HepG2 (cell line): Measurements from ENCODE around the gene DYNC1LI1. TPM values are rescaled to one million over a fixed set of nuclear protein-coding genes. Genes with fewer than 3 reads are reported as not detected.

Experiments
- ATAC-seq: fragments of 200-7000 bp; cut with Tn5 transposase; 3 replicates; pipeline ENCODE4 v1.9.1; 2020; ENCODE audit warnings: mild to moderate bottlenecking, moderate library complexity
- BruUV-seq: library from RNA; stranded (reverse); fragments of 400-500 nt; replicated peaks from 2 replicates; lab custom pipeline; 2021; lab: Mats Ljungman, UMichigan
- CTCF ChIA-PET: fragments of 300-600 bp; formaldehyde crosslinking; extraction: SDS; loops from one replicate; lab custom pipeline; 2021; ENCODE audit warnings: low total read pairs, inconsistent platforms, low intra/inter-chr PET ratio; lab: Yijun Ruan, JAX
- POLR2A ChIA-PET: fragments of 350-600 bp; sonication (Branson Sonifier 250); formaldehyde crosslinking; loops from one replicate; lab custom pipeline; 2020; ENCODE audit warnings: antibody characterized with exemption, inconsistent platforms; lab: Yijun Ruan, JAX
- DNase-seq: peaks from one replicate; pipeline ENCODE4 v3.0.0-alpha.2; 2015; ENCODE audit warnings: low spot score
- FAIRE-seq: peaks from 3 replicates; lab custom pipeline; 2011; peaks lifted over from hg19 to GRCh38; lab: Jason Lieb, UNC
- H2AFZ ChIP-seq: one replicate; pipeline ENCODE4 v1.6.1; 2011; ENCODE audit warnings: low read length, inconsistent platforms
- H3K27ac ChIP-seq: fragments of 300-600 bp; 3 replicates; pipeline ENCODE4 v1.8.0; 2011; ENCODE audit warnings: mixed run types, mild to moderate bottlenecking, mixed read lengths, low read length, inconsistent platforms; ENCODE audit not compliant: insufficient read depth; ENCODE audit errors: extremely low read length
- H3K27me3 ChIP-seq, 2 experiments: fragments of 200-600 bp in 1 of 2; 2 replicates in 1 of 2; 3 replicates in 1 of 2; pipeline versions ENCODE4 v1.6.0 to v1.8.0; 2011; ENCODE audit warnings: low read length in 2 of 2, mild to moderate bottlenecking in 2 of 2, moderate library complexity in 2 of 2, inconsistent platforms in 1 of 2; ENCODE audit not compliant: insufficient read depth in 2 of 2, control insufficient read depth in 1 of 2
- H3K36me3 ChIP-seq, 2 experiments: fragments of 200-600 bp in 1 of 2; replicated peaks in 1 of 2; 2 replicates in 1 of 2; 3 replicates in 1 of 2; pipeline versions ENCODE4 v1.5.1 to v1.8.0; 2011; ENCODE audit warnings: low read length in 2 of 2, inconsistent platforms in 1 of 2; ENCODE audit not compliant: insufficient read depth in 2 of 2, control insufficient read depth in 1 of 2
- H3K4me1 ChIP-seq: 2 replicates; pipeline ENCODE4 v1.5.1; 2012; ENCODE audit warnings: low read length, inconsistent platforms; ENCODE audit not compliant: insufficient read depth
- H3K4me2 ChIP-seq: 2 replicates; pipeline ENCODE4 v1.6.0; 2011; ENCODE audit warnings: low read depth, low read length, inconsistent platforms
- H3K4me3 ChIP-seq, 3 experiments: fragments of 200-600 bp in 1 of 3; sonication (generic), shearing (Covaris generic) in 1 of 3; replicated peaks in 1 of 3; 2 replicates each; pipeline ENCODE4 v1.5.1; 2011 to 2016; ENCODE audit warnings: low read length in 3 of 3, inconsistent platforms in 2 of 3, low read depth in 2 of 3, mild to moderate bottlenecking in 2 of 3, control low read depth in 1 of 3, mixed read lengths in 1 of 3; ENCODE audit not compliant: insufficient read depth in 1 of 3
- H3K79me2 ChIP-seq: one replicate; pipeline ENCODE4 v1.6.1; 2011; ENCODE audit warnings: low read length, inconsistent platforms; ENCODE audit not compliant: insufficient read depth
- H3K9ac ChIP-seq: 2 replicates; pipeline ENCODE4 v1.6.0; 2011; ENCODE audit warnings: mild to moderate bottlenecking, low read depth, low read length, inconsistent platforms; ENCODE audit not compliant: insufficient read depth
- H3K9me3 ChIP-seq: 2 replicates; pipeline ENCODE4 v1.5.1; 2012; ENCODE audit warnings: mild to moderate bottlenecking, low read length
- H4K20me1 ChIP-seq: 2 replicates; pipeline ENCODE4 v1.6.0; 2011; ENCODE audit warnings: inconsistent platforms, mild to moderate bottlenecking, low read length, moderate library complexity; ENCODE audit not compliant: insufficient read depth
- ARID2 ChIP-seq: sonication (generic); formaldehyde crosslinking; IDR thresholded peaks from 2 replicates; pipeline ENCODE4 v1.8.1; 2022; ENCODE audit warnings: mild to moderate bottlenecking, missing genetic modification reagents, borderline replicate concordance
- YEATS2 ChIP-seq: sonication (generic); formaldehyde crosslinking; IDR thresholded peaks from 2 replicates; pipeline ENCODE4 v1.4.0; 2020; ENCODE audit warnings: missing genetic modification reagents, borderline replicate concordance
- ZNF264 ChIP-seq: sonication (generic); formaldehyde crosslinking; IDR thresholded peaks from 2 replicates; pipeline ENCODE4 v1.4.0; 2020; ENCODE audit warnings: missing genetic modification reagents
- ZNF34 ChIP-seq: sonication (generic); formaldehyde crosslinking; IDR thresholded peaks from 2 replicates; pipeline ENCODE4 v1.4.0; 2020; ENCODE audit warnings: mild to moderate bottlenecking, missing genetic modification reagents, borderline replicate concordance
- WGBS: methylation state at CpG from one replicate; pipeline ENCODE4 v1.1.6; 2017; ENCODE audit warnings: low lambda C conversion rate; 5-methylcytosine and 5-hydroxymethylcytosine counted together
- in situ Hi-C: cut with HindIII; loops from 2 replicates; pipeline ENCODE4 v1.10.0; 2017; ENCODE audit warnings: low pct_unique_long_range_greater_than_20kb; ENCODE audit not compliant: extremely low pct_ligation_motif_present
- intact Hi-C: fragments of 100-400 bp; cut with micrococcal nuclease; formaldehyde crosslinking; loops from one replicate; pipeline ENCODE4 v1.10.0; 2022; ENCODE audit not compliant: unreplicated experiment
- polyA plus RNA-seq, 8 experiments: library from polyadenylated mRNA; depleted of rRNA in 3 of 8; stranded (reverse) in 7 of 8; unstranded in 1 of 8; fragments of >200 nt; fragmentation: Illumina TruSeq in 4 of 8; extraction: Trizol in 4 of 8; gene quantifications; 2 replicates each; pipeline versions ENCODE4 v1.2.1 to v1.2.3, GENCODE V29; 2011 to 2016; ENCODE audit warnings: low read depth in 4 of 8, missing spikeins in 1 of 8, mixed read lengths in 1 of 8; ENCODE audit not compliant: insufficient read depth in 1 of 8
- total RNA-seq, 5 experiments: library from RNA; depleted of rRNA; stranded (reverse); fragments of >200 nt; fragmentation: Illumina TruSeq; extraction: Trizol; gene quantifications; 2 replicates each; pipeline ENCODE4 v1.2.3, GENCODE V29; 2016; ENCODE audit warnings: low read depth in 1 of 5
- TF ChIP-seq, protein P1 (sequence below): sonication (generic); formaldehyde crosslinking; IDR thresholded peaks from 2 replicates; pipeline ENCODE4 v1.4.0; 2020; ENCODE audit warnings: missing genetic modification reagents
- TF ChIP-seq, protein P2 (sequence below): sonication (generic); formaldehyde crosslinking; IDR thresholded peaks from 2 replicates; pipeline ENCODE4 v1.9.0; 2021; ENCODE audit warnings: missing genetic modification reagents, mild to moderate bottlenecking, borderline replicate concordance

The DYNC1LI1 gene
- total and polyA plus RNA-seq, 2 of the 13 experiments (the other 11 are each of a cell fraction or from before 2014, with no cell fraction given) = 13.4 to 37.1 TPM

DNA sequence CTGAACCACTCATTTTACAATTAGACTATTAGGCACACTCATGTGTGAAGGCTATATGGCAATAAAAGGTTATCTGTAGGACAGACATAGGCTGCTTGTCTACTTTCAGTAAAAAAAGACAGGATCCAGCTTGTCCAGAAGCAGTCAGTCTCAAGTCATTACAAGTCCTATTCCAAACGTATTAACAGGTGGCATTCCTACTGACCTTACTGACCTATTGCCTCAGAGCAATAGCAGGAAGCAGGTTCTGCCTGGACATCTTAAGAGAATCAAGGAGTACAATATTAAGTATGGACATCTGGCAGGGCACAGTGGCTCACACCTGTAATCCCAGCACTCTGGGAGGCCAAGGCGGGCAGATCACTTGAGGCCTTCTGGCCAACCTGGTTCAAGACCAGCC, 75.0 kb downstream of the DYNC1LI1 start:
- H3K4me3 ChIP-seq = no peak overlapping the region
- H2AFZ ChIP-seq = no peak overlapping the region
- H3K9me3 ChIP-seq = no peaks in the 10 kb centered on the region
- intact Hi-C loops = no loop called here
- H3K4me2 ChIP-seq = no peak overlapping the region
- ChIA-PET CTCF (no interaction called here), POLR2A (no interaction called here)
- WGBS = 88% methylated on average over 2 of the region's 2 CpGs
- ATAC-seq (no peak), DNase-seq (no peak), FAIRE-seq (no peak)
- TF ChIP-seq, protein P1, sequence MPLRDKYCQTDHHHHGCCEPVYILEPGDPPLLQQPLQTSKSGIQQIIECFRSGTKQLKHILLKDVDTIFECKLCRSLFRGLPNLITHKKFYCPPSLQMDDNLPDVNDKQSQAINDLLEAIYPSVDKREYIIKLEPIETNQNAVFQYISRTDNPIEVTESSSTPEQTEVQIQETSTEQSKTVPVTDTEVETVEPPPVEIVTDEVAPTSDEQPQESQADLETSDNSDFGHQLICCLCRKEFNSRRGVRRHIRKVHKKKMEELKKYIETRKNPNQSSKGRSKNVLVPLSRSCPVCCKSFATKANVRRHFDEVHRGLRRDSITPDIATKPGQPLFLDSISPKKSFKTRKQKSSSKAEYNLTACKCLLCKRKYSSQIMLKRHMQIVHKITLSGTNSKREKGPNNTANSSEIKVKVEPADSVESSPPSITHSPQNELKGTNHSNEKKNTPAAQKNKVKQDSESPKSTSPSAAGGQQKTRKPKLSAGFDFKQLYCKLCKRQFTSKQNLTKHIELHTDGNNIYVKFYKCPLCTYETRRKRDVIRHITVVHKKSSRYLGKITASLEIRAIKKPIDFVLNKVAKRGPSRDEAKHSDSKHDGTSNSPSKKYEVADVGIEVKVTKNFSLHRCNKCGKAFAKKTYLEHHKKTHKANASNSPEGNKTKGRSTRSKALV (CRISPR knock-in tag) = no peak
- H3K9ac ChIP-seq = no peak overlapping the region
- in situ Hi-C loops = no loop called here
- no TSS peak for BruUV-seq
- no peak overlapping the region for H3K27ac ChIP-seq
- peaks cover 35% of the 10 kb centered on the region for H3K79me2 ChIP-seq
- peaks cover 49% of the 10 kb centered on the region for H3K4me1 ChIP-seq
- no peaks in the 10 kb centered on the region for H3K36me3 ChIP-seq
- no peaks in the 10 kb centered on the region for H4K20me1 ChIP-seq
- no peaks in the 10 kb centered on the region for H3K27me3 ChIP-seq

DNA sequence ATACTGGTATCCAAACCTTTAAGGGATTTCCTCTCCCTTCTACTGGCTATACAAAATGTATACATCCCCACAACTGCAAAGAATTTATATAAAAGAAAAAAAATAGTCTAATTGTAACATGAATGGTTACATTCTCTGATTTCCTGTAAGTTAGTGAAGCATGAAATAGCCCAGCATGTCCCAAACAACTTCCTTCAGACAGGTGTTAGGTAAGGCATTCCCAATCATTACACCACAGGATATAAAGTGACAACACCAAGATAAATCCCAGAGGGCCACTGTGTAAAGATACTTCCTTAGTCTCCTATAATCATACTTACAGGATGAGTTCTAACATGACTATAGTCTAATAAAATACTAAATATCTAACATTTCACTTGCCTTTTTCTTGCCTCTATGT, 75.6 kb downstream of the DYNC1LI1 start:
- Histone ChIP-seq H4K20me1 (no peaks in the 10 kb centered on the region), H3K27me3 (no peaks in the 10 kb centered on the region), H3K4me1 (peaks cover 44% of the 10 kb centered on the region), H3K9me3 (no peaks in the 10 kb centered on the region), H2AFZ (no peak overlapping the region), H3K4me2 (no peak overlapping the region), H3K79me2 (peaks cover 30% of the 10 kb centered on the region), H3K4me3 (no peak overlapping the region), H3K9ac (no peak overlapping the region), H3K27ac (no peak overlapping the region), H3K36me3 (no peaks in the 10 kb centered on the region)
- ATAC-seq (no peak), DNase-seq (no peak), FAIRE-seq (no peak)
- intact Hi-C loops (no loop called here), in situ Hi-C loops (no loop called here)
- BruUV-seq = no TSS peak
- POLR2A ChIA-PET = no interaction called here
- CTCF ChIA-PET = no interaction called here
- TF ChIP-seq YEATS2 (CRISPR knock-in tag) (no peak), ARID2 (CRISPR knock-in tag) (no peak), ZNF34 (CRISPR knock-in tag) (no peak), ZNF264 (CRISPR knock-in tag) (no peak)
- TF ChIP-seq, protein P2, sequence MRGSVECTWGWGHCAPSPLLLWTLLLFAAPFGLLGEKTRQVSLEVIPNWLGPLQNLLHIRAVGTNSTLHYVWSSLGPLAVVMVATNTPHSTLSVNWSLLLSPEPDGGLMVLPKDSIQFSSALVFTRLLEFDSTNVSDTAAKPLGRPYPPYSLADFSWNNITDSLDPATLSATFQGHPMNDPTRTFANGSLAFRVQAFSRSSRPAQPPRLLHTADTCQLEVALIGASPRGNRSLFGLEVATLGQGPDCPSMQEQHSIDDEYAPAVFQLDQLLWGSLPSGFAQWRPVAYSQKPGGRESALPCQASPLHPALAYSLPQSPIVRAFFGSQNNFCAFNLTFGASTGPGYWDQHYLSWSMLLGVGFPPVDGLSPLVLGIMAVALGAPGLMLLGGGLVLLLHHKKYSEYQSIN = no peak
